Hepatocyte (in vitro differentiated cells): Measurements from ENCODE around the gene RAB11FIP4. TPM values are rescaled to one million over a fixed set of nuclear protein-coding genes. Genes with fewer than 3 reads are reported as not detected.

ENCODE experiments used
- DNase-seq: peaks from one replicate; pipeline ENCODE4 v3.0.0-alpha.2; 2016; ENCODE audit warnings: low spot score
- H2AFZ ChIP-seq: fragments of 200-600 bp; sonication (generic); 2 replicates; pipeline ENCODE4 v1.6.0; 2016; ENCODE audit warnings: antibody characterized with exemption, mild to moderate bottlenecking
- H3K27ac ChIP-seq: fragments of 200-600 bp; sonication (generic); 2 replicates; pipeline ENCODE4 v1.5.1; 2016; ENCODE audit warnings: mild to moderate bottlenecking
- H3K27me3 ChIP-seq: fragments of 200-600 bp; sonication (generic); 2 replicates; pipeline ENCODE4 v1.6.1; 2016
- H3K36me3 ChIP-seq: fragments of 200-600 bp; sonication (generic); replicated peaks from 2 replicates; pipeline ENCODE4 v1.5.1; 2016; ENCODE audit warnings: low read depth; ENCODE audit not compliant: insufficient read depth
- H3K4me1 ChIP-seq: fragments of 200-600 bp; sonication (generic); 2 replicates; pipeline ENCODE4 v1.5.1; 2016; ENCODE audit warnings: mild to moderate bottlenecking, moderate library complexity; ENCODE audit not compliant: insufficient read depth
- H3K4me2 ChIP-seq: fragments of 200-600 bp; sonication (generic); 2 replicates; pipeline ENCODE4 v1.6.0; 2016
- H3K4me3 ChIP-seq: fragments of 200-600 bp; sonication (generic); 2 replicates; pipeline ENCODE4 v1.5.1; 2016; ENCODE audit warnings: mild to moderate bottlenecking
- H3K79me2 ChIP-seq: fragments of 200-600 bp; sonication (generic); 2 replicates; pipeline ENCODE4 v1.6.0; 2017; ENCODE audit warnings: mild to moderate bottlenecking
- H3K9me2 ChIP-seq: fragments of 200-600 bp; sonication (generic); replicated peaks from 2 replicates; pipeline ENCODE4 v1.6.0; 2017; ENCODE audit warnings: mild to moderate bottlenecking; ENCODE audit not compliant: insufficient read depth
- H3K9me3 ChIP-seq: fragments of 200-600 bp; sonication (generic); 2 replicates; pipeline ENCODE4 v1.5.1; 2016; ENCODE audit warnings: low read depth, mild to moderate bottlenecking
- H4K20me1 ChIP-seq: fragments of 200-600 bp; sonication (generic); 2 replicates; pipeline ENCODE4 v1.6.0; 2016; ENCODE audit warnings: mild to moderate bottlenecking; ENCODE audit not compliant: insufficient read depth, poor library complexity, severe bottlenecking
- CTCF ChIP-seq: fragments of 200-600 bp; sonication (generic); IDR thresholded peaks from 2 replicates; pipeline ENCODE4 v1.5.1; 2016; ENCODE audit warnings: antibody characterized with exemption, mild to moderate bottlenecking; ENCODE audit not compliant: poor library complexity
- EZH2 ChIP-seq: fragments of 200-600 bp; sonication (generic); IDR thresholded peaks from 2 replicates; pipeline ENCODE4 v1.6.1; 2016; ENCODE audit warnings: antibody characterized with exemption, mild to moderate bottlenecking, borderline replicate concordance
- EZH2phosphoT487 ChIP-seq: fragments of 200-600 bp; sonication (generic); IDR thresholded peaks from one replicate; pipeline ENCODE4 v1.6.1; 2018; ENCODE audit warnings: antibody characterized with exemption, mild to moderate bottlenecking, low read depth, moderate library complexity; ENCODE audit not compliant: unreplicated experiment, severe bottlenecking
- WGBS: methylation state at CpG from one replicate; pipeline ENCODE4 v1.1.6; 2016; ENCODE audit warnings: low lambda C conversion rate; ENCODE audit errors: missing lambda C conversion rate; 5-methylcytosine and 5-hydroxymethylcytosine counted together
- polyA plus RNA-seq: library from polyadenylated mRNA; unstranded; fragments of >200 nt; fragmentation: Nextera tagmentation; extraction: Ambion mirVana; gene quantifications from 2 replicates; pipeline ENCODE4 v1.2.1, GENCODE V29; 2016
- total RNA-seq: library from RNA; depleted of rRNA; stranded (reverse); fragments of >200 nt; gene quantifications from 2 replicates; pipeline ENCODE4 v1.2.3, GENCODE V29; 2014

The RAB11FIP4 gene
- total and polyA plus RNA-seq, 2 experiments from 2014 or later = 25.8 to 35.6 TPM

GRCh38 chr17:31535581-31535981 lies 144.1 kb downstream of the RAB11FIP4 start:
- no peaks in the 10 kb centered on the region for H3K9me3 ChIP-seq
- no peaks in the 10 kb centered on the region for H3K36me3 ChIP-seq
- H3K27me3 ChIP-seq = no peaks in the 10 kb centered on the region
- no peaks in the 10 kb centered on the region for H3K79me2 ChIP-seq
- no peak overlapping the region for H3K4me3 ChIP-seq
- no peaks in the 10 kb centered on the region for H4K20me1 ChIP-seq
- no peak overlapping the region for H2AFZ ChIP-seq
- TF ChIP-seq CTCF (no peak), EZH2 (no peak), EZH2phosphoT487 (no peak)
- peaks cover 18% of the 10 kb centered on the region for H3K4me1 ChIP-seq
- H3K27ac ChIP-seq = no peak overlapping the region
- H3K4me2 ChIP-seq = no peak overlapping the region
- DNase-seq = no peak
- 62% methylated on average over 2 of the region's 2 CpGs for WGBS
- H3K9me2 ChIP-seq = no peaks in the 10 kb centered on the region

GRCh38 chr17:31536451-31536850 lies 145.0 kb downstream of the RAB11FIP4 start:
- WGBS = 96% methylated on average over 5 of the region's 5 CpGs
- Histone ChIP-seq H3K27me3 (no peaks in the 10 kb centered on the region), H3K4me3 (no peak overlapping the region), H3K4me1 (peaks cover 18% of the 10 kb centered on the region), H3K79me2 (no peaks in the 10 kb centered on the region), H3K4me2 (no peak overlapping the region), H3K9me2 (no peaks in the 10 kb centered on the region), H4K20me1 (no peaks in the 10 kb centered on the region), H3K27ac (no peak overlapping the region), H3K9me3 (no peaks in the 10 kb centered on the region), H2AFZ (no peak overlapping the region), H3K36me3 (no peaks in the 10 kb centered on the region)
- TF ChIP-seq CTCF = no peak
- TF ChIP-seq EZH2 = no peak
- TF ChIP-seq EZH2phosphoT487 = no peak
- no peak for DNase-seq

GRCh38 chr17:31537565-31538011 lies 146.1 kb downstream of the RAB11FIP4 start:
- Histone ChIP-seq H3K36me3 (no peaks in the 10 kb centered on the region), H4K20me1 (no peaks in the 10 kb centered on the region), H3K79me2 (no peaks in the 10 kb centered on the region), H3K27ac (peak overlapping the region; percentile 23), H3K9me3 (no peaks in the 10 kb centered on the region), H3K4me1 (peaks cover 18% of the 10 kb centered on the region), H3K9me2 (no peaks in the 10 kb centered on the region), H2AFZ (no peak overlapping the region), H3K4me2 (no peak overlapping the region), H3K27me3 (no peaks in the 10 kb centered on the region), H3K4me3 (no peak overlapping the region)
- DNase-seq = no peak
- 79% methylated on average over 9 of the region's 9 CpGs for WGBS
- TF ChIP-seq CTCF (no peak), EZH2 (no peak), EZH2phosphoT487 (no peak)
